Neural cell (in vitro differentiated cells): Measurements from ENCODE around the gene CDC25A.

Source experiments
- EP300 ChIP-seq: fragments of 450-650 bp; conservative IDR thresholded peaks from 2 replicates; pipeline ENCODE4 v1.6.1; 2014; ENCODE audit warnings: antibody characterized with exemption, mild to moderate bottlenecking, moderate library complexity; ENCODE audit not compliant: poor library complexity, severe bottlenecking
- TF ChIP-seq, protein P1 (sequence below): fragments of 450-650 bp; IDR thresholded peaks from 2 replicates; pipeline ENCODE4 v1.5.1; 2014; ENCODE audit warnings: antibody characterized with exemption, mild to moderate bottlenecking, moderate library complexity; ENCODE audit not compliant: poor library complexity, severe bottlenecking

DNA sequence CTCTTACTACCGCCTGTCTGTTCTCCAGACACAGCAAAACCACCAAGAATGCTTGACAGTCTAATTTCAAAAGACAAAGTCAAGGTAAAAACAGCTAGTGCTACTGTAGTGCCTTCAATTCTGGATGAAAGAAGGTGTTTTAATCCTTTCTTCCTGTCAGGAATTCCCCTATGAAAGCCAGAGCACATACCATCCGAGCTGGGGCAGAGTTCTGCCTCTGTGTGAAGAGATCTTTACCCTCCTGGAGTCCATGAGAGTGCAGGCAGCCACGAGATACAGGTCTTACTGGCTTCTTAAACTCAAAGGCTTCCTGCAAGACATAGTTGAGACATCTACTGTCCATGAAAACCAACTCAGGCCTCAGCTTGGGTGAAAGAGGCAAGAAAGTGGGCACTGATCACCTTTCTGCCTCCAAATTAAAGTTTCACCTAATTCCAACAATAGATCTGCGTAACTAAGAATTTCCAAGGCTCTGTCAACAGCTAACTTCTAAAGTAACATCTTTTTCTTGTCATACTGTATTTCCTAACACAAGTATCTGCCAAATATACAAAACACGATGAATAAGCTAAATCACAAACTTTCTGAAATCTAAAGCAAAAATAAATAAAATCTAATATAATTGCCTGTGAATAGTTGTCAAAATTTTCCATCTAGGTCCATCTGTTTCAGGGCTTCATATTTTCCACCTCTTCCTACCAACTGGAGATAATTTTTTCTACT, 7.5 kb downstream of the CDC25A start:
- no peak for TF ChIP-seq EP300
- TF ChIP-seq, protein P1, sequence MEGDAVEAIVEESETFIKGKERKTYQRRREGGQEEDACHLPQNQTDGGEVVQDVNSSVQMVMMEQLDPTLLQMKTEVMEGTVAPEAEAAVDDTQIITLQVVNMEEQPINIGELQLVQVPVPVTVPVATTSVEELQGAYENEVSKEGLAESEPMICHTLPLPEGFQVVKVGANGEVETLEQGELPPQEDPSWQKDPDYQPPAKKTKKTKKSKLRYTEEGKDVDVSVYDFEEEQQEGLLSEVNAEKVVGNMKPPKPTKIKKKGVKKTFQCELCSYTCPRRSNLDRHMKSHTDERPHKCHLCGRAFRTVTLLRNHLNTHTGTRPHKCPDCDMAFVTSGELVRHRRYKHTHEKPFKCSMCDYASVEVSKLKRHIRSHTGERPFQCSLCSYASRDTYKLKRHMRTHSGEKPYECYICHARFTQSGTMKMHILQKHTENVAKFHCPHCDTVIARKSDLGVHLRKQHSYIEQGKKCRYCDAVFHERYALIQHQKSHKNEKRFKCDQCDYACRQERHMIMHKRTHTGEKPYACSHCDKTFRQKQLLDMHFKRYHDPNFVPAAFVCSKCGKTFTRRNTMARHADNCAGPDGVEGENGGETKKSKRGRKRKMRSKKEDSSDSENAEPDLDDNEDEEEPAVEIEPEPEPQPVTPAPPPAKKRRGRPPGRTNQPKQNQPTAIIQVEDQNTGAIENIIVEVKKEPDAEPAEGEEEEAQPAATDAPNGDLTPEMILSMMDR = no peak
